HG03565 (cell line): ENCODE results near the gene GJB3.
"Not testable (repeated sequence)": the region's sequence is repeated elsewhere in the genome, so short reads cannot be mapped to it uniquely, and the experiment has no call there.

ENCODE experiments used
- ATAC-seq: cut with Tn5 transposase; IDR thresholded peaks from one replicate; pipeline ENCODE4 v1.9.1; 2021; ENCODE audit warnings: mild to moderate bottlenecking, moderate library complexity; ENCODE audit not compliant: unreplicated experiment

The GJB3 gene

DNA sequence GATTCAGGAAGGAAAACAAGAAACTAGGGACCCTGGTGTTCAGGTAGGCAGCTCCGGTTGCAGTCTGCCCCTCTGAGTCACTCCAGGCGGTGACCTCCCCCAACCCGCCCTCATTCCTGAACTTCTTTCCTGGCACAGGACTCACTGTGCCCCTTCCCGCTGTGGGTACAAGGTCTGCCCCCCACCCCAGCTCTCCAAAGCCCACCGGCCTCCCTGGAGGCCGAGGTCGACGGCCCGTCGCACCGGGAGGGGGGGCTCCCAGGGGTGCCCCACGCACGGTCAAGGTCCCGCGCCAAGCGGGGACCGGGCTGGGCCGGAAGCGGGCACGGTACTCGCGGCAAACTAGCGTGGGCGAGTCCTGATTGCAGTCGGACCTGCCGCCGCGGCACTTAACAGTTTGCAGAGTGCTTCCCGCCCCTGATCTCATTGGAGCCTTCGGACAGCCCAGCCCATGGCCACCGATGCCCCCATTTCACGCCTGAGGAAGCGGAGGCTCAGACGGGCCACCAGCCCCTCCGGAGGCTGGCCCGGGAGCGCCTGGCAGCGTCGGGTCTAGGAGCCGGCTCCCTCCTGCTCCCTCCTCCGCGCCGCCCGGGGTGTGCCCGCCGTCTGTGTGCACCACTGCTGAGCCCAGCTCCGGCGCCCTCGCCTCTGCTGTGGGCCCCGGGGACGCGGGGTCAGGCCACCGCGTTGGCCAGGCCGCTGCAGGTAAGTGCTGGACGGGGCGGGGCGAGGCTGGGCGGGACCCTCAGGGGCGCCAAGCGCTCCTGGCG, at the start of gene GJB3:
Gene GJB3, plus strand, starts transcription at position 144 of the 773 bp plus-strand sequence. CDS start 3,549 bp downstream, outside the sequence.
- no peak for ATAC-seq

DNA sequence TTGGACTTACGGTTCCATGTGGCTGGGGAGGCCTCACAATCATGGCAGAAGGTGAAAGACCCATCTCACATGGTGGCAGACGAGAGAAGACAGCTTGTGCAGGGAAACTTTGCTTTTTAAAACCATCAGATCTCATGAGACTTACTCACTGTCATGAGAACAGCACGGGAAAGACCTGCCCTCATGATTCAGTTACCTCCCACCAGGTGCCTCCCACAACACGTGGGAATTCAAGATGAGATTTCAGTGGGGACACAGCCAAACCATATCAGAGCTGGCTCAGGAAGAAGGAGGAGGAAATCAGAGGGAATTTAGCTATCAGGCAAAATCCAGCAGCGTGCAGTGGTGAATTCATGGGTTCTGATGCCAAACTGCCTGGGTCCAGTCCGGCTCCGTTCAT, 48.2 kb upstream of the GJB3 start:
- not testable (repeated sequence) for ATAC-seq

DNA sequence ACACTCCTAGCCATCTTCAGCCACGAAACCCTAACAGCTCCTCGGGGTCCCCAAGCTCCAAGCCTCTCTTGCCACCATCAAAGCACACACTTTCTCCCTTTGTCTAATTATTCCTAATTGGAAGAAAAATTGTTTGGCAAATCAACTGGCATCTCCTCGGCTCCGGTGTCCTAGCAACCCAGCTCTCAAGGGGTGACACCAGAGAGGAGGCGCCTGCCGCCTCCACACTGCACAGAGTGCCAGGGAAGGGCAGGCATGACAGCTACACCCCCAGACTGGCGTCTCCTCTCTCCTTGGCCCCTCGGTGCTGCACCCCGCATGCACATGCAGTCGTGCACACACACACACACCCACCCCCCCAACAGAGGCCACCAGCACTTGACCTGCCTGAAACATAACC, 44.3 kb upstream of the GJB3 start:
- no peak for ATAC-seq

DNA sequence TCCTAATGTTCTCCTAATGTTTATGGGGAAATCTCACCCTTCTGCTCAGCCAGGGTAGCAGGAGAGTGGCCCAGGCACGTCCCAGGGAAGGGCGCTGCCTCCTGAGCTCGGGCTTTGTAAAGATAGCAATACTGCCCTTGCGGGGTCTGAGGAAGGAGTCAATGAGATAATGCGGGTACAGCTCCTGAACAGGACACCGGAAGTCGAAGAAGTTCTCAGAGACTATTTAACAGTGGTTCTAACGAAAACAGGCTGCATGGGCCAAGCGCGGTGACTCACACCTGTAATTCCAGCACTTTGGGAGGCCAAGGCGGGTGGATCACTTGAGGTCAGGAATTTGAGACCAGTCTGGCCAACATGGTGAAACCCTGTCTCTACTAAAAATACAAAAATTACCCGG, 43.8 kb upstream of the GJB3 start:
- ATAC-seq, result not testable (repeated sequence)

DNA sequence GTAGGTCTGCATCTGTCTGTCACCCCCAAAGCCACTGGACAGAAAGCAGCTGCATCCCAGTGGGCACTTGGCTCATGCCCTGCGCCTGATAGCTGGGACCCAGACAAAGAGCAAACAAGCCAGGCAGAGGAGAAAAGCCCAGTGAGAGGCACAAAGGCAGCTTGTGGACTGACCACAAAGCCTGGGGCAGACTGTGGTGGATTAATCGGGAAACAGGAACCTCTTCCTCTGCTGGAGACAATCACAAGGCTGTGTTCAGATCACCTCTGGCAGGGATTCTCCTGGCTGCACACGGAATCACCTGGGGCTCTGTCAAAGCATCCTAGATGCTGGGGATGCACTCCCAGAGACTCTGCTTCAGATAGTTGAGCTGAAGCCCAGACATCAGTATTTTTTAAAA, 41.4 kb upstream of the GJB3 start:
- no peak for ATAC-seq

DNA sequence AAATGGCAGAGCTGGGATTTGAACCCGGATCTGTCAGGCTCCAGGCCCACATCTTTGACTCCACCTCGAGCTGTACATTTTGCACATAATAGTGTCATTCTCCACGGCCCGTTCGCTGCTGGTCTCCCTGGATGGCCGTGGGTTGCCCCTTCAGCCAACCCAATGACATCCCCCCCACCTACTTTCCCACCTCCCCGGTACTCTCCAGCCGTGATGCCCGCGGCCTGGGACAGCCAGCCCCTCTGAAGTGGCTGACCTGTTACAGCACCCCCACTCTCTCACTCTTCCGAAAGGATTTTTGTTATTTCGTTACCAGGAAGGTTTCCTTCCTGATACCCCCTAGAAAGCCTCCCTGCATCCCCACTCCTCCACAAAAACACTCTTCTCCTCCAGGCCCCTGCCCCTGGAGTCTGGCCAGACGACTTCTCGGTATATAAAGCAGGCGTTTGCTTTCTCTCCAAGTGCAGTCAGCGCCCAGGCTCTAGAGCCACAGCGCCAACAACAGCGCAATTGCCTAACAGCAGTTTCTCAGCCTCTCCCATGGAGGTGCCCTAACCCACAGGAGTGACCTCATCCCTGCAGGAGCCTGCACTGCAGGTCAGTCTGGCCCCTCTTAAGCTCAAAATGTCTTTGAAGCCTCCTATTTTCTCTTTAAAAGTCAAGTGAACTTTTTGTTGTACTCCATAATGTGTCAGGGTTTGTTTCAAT, 40.7 kb upstream of the GJB3 start:
- ATAC-seq, result no peak

DNA sequence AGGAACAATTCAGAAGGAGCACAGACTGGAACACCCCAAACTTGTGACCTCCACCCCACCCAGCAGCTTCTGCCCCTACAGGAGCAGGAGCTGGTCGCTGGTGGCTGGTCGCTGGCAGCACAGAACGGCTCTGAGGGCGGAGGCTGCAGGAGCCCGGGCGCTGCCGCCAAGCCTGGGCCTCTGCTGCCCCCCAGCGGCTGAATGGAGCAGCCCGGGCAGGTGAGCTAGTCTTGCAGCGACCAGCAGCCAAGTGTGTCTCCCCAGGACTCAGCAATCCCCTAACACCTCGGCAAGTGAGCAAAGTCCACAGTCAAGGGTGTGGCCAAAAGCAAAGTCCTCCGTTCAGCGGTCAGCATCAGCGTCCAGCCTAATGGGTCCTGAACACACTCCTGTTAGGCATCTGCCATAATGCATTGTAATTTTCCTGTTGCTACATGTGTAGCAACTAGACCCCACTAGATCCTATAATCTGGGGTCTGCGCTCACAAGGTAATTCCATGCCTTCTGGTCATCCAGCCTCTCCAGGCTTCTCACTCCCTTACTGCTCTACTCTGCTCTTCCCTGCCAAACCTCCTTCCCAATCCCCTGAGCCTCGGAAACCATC, 38.2 kb upstream of the GJB3 start:
- ATAC-seq, result no peak

DNA sequence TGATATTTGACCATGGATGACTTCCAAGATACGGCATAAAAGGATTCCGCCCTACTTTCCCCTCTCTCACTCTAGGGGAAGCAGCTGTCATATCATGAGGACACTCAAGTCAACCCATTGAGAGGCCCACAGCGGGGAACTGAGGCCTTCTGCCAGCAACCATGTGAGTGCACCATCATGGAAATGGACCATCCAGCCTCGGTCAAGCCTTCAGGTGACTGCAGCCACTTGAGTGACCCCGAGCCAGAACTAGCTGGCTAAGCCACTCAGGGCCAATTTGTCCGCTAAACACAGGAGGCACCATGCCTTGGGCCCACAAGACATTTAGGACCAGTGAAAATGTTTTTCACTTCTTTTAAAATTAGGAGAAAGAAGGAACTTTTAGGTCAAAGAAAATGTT, 37.2 kb upstream of the GJB3 start:
- ATAC-seq, result no peak

DNA sequence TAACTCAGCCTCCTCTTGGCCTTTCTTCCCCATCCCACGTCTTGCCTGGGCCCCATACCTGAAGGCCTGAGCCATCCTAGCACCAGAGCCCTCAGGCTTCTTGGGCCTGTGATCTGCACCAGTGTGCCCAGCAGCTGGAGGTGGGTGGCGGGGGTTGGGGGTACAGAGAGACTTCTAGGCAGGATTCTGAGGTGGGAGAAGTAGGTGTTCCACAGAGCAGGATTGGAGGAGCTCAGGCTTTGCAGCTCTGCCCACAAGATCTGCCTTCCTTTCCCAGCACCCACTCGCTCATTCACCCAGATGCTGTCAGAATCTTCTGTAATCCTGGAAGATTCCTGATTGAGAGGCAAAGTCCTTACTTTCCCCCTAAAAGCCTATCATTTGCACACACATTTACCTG, 36.2 kb upstream of the GJB3 start:
- no peak for ATAC-seq

DNA sequence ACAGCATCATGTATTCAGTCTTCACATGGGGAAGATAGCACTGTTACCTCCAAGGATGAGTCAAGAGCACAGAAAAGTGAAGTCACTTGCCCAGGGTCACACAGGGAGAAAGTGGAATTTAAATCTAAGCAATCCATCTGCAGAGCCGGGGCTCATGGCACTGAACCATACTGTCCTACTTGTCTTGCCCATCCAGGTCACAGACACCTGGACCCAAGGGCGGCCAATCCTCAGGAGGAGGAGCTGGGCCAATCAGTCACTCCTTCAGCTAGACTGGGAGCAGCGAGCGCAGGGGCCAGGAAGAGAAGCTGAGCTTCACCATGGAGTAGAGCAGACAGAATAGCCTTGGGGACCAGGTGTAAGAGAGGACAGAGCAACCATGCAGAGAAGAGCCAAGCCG, 35.3 kb upstream of the GJB3 start:
- no peak for ATAC-seq

DNA sequence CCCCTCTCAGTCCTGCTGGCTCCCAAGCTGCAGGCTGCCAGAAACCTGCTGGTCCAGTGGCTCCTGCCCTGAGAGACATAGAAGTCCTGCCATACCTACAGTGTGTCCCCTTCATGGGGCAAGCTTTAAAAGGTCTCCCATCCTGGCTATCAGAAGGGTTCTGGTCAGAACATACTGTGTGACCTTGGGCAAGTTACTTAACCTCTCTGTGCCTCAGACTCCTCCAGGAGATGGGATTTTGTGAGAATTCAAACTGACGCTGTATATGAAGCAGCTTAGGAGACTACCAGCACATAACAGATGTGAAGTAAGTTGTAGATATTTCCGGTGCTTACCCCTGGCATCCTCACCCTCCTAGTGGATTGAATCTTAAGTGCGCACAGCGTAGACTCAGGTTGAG, 34.9 kb upstream of the GJB3 start:
- ATAC-seq, result no peak

DNA sequence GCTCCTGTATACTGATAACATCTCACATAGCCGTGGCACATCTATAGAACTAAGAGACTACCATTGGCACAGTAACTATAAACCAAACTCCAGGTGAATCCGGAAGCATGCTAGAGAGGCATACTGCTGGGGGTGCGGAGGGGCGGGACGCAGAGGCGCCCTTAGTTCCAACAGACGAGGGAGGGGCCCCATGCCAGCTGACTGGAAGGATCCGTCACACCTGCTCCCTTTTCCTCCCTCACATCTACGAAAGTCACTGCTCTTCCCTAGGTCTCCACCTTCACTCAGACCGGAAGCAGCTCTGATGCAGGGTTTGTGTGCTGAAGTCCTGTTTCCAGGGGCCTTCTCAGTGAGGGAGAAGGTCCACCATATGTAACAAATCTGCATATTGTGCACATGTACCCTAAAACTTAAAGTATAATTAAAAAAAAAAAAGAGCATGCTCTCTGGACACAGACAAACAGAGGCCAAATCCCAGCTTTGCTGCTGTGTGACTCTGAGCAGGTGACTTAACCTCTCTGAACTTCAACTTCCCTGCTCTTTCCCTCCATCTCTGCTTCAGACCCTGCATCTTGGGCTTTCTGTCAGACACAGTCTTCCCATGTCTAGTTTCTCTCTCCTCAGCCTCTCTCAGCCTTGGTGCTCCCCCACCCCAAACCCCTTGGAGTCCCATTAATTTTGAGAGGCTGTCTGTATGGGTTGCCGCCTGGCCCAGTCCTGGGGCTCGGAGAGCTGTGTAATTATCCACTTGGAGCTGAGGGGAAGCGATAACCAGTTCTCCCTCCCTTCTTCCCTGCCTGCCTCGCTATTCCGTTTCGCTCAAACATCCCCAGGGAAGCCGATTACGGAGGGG, 34.0 kb upstream of the GJB3 start:
- no peak for ATAC-seq

DNA sequence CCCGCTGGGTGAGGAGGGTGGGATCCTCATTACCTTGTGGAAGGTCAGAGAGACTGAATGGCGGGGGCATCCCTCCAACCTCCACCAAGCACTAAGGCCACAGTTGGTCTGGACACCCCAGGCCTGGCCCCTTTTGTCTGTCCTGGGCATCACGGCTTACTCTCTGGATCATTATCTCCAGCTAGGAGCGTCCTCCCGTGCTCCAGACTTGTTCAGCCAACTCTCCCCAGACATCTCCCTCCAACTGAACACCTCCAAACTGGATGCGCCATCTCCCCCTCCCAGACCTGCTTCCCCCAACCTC, 33.4 kb upstream of the GJB3 start:
- no peak for ATAC-seq

DNA sequence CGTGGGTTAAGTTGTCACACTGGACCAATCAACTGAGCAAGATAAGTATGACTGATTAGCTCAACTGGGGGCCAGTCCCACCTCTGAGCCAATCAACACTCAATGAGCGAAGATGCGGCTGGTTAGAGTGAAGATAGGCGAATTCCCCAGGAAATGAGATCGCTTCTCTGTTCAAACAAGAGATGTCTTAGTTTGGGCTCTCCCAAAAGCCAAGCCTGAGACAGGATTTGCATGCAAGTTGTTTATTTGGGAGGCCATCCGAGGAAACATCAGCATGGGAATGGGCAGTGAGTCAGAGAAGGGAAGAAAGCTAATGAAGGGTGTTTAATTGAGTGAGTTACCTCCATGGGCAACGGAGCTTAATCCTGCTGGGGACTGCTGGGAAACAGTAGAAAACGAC, 31.0 kb upstream of the GJB3 start:
- ATAC-seq, result no peak

DNA sequence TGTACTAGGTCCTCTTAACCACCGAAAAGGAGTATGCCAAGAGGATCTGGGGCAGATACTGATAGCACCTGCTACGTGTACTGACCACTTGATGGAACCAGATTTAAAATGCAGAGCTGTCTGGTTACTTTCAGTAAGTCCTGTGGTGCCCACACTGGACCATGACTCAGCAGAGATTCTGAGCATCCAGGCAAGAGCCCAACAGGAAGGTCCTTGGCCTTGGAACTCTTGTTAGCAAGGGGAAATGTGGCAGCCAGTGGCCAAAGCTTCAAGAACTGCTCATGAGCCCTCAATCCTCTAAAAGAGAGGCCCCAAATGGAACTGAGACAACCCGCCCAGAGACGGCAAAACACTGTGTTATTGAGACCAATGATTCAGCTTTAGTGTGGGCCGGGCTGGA, 30.4 kb upstream of the GJB3 start:
- no peak for ATAC-seq

DNA sequence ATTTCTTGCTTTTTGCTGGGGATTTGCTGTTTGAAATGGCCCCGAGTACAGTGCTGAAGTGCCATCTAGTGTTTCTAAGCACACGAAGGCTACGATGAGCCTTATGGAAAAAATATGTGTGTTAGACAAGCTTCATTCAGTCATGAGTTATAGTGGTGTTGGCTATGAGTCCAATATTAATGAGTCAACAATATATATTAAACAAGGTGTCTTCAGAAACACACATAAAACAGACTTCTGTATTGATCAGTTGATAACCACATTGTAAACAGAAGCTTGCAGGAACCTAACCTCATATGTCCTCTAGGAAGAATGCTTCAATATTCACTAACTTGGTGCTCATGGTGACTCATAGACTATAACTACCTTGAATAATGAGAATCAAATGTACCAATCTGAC, 27.9 kb upstream of the GJB3 start:
- no peak for ATAC-seq

DNA sequence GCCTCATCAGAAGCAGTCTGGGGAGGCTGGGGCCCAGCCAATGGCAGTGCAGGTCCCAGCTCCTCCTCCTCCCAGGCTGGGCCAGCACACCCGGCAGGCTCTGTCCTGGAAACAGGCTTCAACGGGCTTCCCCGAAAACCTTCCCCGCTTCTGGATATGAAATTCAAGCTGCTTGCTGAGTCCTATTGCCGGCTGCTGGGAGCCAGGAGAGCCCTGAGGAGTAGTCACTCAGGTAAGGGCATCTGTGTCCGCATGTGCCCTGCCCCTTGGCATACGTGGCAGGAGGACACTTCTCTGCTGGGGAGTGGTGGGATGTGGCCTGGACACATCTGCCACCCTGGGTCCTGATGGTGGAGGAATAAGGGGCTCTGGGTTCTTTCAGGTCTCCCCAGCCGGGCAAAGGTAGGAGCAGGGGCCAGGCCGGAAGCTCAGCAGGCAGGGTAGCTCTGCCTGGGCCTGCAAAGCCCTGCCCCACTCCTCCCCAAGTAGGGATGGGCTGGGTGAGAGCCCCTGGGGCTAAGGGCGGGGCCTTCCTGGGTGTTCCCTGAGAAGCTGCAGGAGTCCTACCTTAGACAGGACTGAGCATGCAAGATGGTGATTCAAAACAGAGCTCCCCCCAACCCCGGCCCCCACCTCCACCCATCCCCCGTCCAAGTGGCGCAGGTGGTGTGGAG, 25.9 kb upstream of the GJB3 start, which contains the start of gene GJB5:
Gene GJB5, plus strand, starts transcription at position 84 of the 674 bp plus-strand sequence. CDS start 2,284 bp downstream, outside the sequence.
- ATAC-seq, result no peak

DNA sequence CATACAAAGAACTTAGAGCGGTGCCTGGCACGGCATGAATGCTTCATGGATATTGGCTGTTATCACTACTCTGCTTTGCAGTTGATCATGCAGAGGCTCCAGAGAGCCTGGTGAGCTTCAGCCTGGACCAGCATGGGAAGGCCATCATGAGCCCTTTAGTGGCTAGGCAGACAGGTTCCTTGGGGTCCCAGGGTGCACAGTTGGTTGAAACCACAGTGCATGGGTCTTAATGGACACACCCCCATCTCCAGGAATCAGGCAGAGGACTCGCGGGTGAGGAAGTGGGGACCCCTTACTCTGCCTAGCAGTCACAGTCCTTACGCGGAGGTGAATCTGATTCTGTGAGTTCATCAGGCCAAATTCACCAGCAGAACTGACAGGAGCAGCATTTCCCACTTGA, 25.1 kb upstream of the GJB3 start:
- no peak for ATAC-seq

DNA sequence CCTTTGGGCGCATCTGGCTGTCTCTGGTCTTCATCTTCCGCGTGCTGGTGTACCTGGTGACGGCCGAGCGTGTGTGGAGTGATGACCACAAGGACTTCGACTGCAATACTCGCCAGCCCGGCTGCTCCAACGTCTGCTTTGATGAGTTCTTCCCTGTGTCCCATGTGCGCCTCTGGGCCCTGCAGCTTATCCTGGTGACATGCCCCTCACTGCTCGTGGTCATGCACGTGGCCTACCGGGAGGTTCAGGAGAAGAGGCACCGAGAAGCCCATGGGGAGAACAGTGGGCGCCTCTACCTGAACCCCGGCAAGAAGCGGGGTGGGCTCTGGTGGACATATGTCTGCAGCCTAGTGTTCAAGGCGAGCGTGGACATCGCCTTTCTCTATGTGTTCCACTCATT, 23.6 kb upstream of the GJB3 start:
- no peak for ATAC-seq

DNA sequence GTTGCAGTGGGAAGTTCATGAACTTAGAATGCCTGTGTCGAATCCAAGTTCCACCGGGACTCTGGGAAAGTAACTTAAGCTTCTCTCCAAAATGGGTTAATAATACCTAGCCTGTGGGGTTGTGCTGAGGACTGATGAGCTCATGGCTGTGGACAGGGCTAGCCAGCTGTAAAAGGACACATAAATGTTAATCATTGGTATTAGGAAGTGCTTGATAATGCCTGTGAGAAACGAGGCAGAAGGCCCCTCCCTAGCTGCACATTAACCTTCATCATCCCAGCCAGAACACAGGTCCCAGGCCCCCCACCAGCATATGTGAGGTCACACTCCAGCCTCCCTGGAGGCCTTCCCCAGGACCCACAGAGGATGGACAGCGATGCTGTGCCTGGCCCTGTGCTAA, 22.3 kb upstream of the GJB3 start:
- ATAC-seq, result no peak
